Sigmoid colon (tissue), 7 donors: ENCODE data around the gene PIK3R4. TPM values are rescaled to one million over a fixed set of nuclear protein-coding genes. Genes with fewer than 3 reads are reported as not detected.

ENCODE experiments used
- DNase-seq: peaks from one replicate; pipeline ENCODE4 v3.0.0-alpha.2; 2019
- H3K27ac ChIP-seq, 4 donors: fragments of 200-600 bp; sonication (generic); one replicate each; pipeline ENCODE4 v1.5.1; 2016 to 2019; ENCODE audit warnings: mild to moderate bottlenecking in 1 of 4
- H3K27me3 ChIP-seq, 3 donors: fragments of 200-600 bp; sonication (generic); one replicate each; pipeline ENCODE4 v1.5.1; 2019; ENCODE audit warnings: mild to moderate bottlenecking in 1 of 3
- H3K36me3 ChIP-seq, 4 donors: fragments of 200-600 bp; sonication (generic); one replicate each; pipeline ENCODE4 v1.5.1; 2016 to 2019
- H3K4me1 ChIP-seq, 4 donors: fragments of 200-600 bp; sonication (generic); one replicate each; pipeline ENCODE4 v1.5.1; 2017 to 2019
- H3K4me3 ChIP-seq, 4 donors: fragments of 200-600 bp; sonication (generic); one replicate each; pipeline ENCODE4 v1.5.1; 2017 to 2019; ENCODE audit warnings: mild to moderate bottlenecking in 2 of 4, moderate library complexity in 1 of 4
- H3K9me3 ChIP-seq, 4 donors: fragments of 200-600 bp in 3 of 4; sonication (generic) in 3 of 4; one replicate each; pipeline versions ENCODE4 v1.5.1 to v1.6.1; 2013 to 2019
- EP300 ChIP-seq, 4 donors: sonication (generic); formaldehyde crosslinking; IDR thresholded peaks; one replicate each; pipeline ENCODE4 v1.6.1; 2017; ENCODE audit warnings: antibody characterized with exemption in 4 of 4
- POLR2A ChIP-seq, 2 donors: fragments of 450-650 bp; IDR thresholded peaks; one replicate each; pipeline ENCODE4 v1.6.1; 2016; ENCODE audit warnings: antibody characterized with exemption in 2 of 2, mild to moderate bottlenecking in 2 of 2, moderate library complexity in 2 of 2
- POLR2AphosphoS5 ChIP-seq, 4 donors: sonication (generic); formaldehyde crosslinking; IDR thresholded peaks; one replicate each; pipeline ENCODE4 v1.6.1; 2017; ENCODE audit warnings: antibody characterized with exemption in 4 of 4
- WGBS, 2 donors: extraction: QIAGEN DNeasy Blood & Tissue Kit; methylation state at CpG; one replicate each; pipeline ENCODE4 v1.1.7; 2013; 5-methylcytosine and 5-hydroxymethylcytosine counted together
- intact Hi-C: fragments of 100-400 bp; cut with DNase I; formaldehyde crosslinking; loops from one replicate; pipeline ENCODE4 v1.15.1; 2023
- polyA plus RNA-seq, 3 donors: library from polyadenylated mRNA; stranded (reverse); fragments of 200-250 nt; gene quantifications; one replicate each; pipeline ENCODE4 v1.2.3, GENCODE V29; 2013
- total RNA-seq, 4 donors: library from RNA; depleted of rRNA; stranded (reverse); fragments of >200 nt; gene quantifications; one replicate each; pipeline ENCODE4 v1.1.0, GENCODE V29; 2016
- TF ChIP-seq, protein P1 (sequence below), 4 experiments: fragments of 450-650 bp in 3 of 4; fragments of 200-600 bp in 1 of 4; IDR thresholded peaks; one replicate each; pipeline ENCODE4 v1.5.1; 2016 to 2019; ENCODE audit warnings: antibody characterized with exemption in 4 of 4, mild to moderate bottlenecking in 3 of 4, moderate library complexity in 2 of 4
- donor health status: healthy with polysubstance abuse.
- donor health status: Bipolar disorder and iron deficiency.
- donor health status: healthy.

Gene PIK3R4
- total and polyA plus RNA-seq, 7 donors = 9.6 to 39.2 (median 25.8) TPM

DNA sequence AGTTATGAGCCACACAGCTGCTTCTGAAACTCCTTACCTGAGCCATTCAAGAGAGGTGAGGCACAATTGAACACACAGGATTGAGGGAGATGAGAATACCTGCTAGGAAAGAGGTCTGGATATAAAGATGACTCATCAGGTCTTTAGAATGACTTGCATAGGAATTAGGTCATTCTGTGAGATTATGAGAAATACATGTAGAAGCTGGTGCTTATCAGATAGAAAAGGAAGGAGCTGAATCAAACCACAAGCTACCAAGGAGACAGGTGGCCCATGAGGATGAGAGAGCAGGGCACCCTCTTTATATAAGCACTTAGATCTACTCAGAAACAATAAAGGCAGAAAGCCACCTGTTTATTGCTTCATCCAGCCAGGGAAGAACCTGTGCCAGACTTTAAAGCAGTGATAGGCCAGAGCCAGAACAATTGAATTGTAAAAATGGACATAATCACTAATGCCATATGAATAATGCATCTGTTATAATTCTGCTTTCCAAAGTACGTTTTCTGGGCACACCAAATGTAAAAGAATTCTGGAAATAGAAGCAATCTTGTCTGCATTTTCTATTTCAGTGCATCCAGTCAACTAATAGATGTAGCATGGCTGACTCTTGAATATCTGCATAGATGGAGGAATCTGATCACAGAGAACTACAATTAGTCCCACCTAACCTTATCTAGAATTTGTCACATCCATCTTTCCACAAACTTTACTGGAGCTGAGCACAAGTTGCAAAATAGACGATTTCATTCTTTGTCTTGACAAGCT is 74.9 kb downstream of the PIK3R4 start:
- no peaks in the 10 kb centered on the region for H3K4me1 ChIP-seq
- intact Hi-C loops = no loop called here
- H3K9me3 ChIP-seq = no peaks in the 10 kb centered on the region
- H3K27me3 ChIP-seq = no peaks in the 10 kb centered on the region
- H3K4me3 ChIP-seq = no peak overlapping the region
- DNase-seq = no peak
- WGBS, 2 donors = 72 to 90% methylated on average over 2 of the region's 2 CpGs
- no peak overlapping the region for H3K27ac ChIP-seq
- peaks cover 0 to 46% (median 3%) of the 10 kb centered on the region in 4 donors for H3K36me3 ChIP-seq
- no peak for TF ChIP-seq POLR2A (IDR thresholded peaks at IDR 0.05)
- TF ChIP-seq EP300 (IDR thresholded peaks at IDR 0.05) = no peak
- TF ChIP-seq, protein P1, sequence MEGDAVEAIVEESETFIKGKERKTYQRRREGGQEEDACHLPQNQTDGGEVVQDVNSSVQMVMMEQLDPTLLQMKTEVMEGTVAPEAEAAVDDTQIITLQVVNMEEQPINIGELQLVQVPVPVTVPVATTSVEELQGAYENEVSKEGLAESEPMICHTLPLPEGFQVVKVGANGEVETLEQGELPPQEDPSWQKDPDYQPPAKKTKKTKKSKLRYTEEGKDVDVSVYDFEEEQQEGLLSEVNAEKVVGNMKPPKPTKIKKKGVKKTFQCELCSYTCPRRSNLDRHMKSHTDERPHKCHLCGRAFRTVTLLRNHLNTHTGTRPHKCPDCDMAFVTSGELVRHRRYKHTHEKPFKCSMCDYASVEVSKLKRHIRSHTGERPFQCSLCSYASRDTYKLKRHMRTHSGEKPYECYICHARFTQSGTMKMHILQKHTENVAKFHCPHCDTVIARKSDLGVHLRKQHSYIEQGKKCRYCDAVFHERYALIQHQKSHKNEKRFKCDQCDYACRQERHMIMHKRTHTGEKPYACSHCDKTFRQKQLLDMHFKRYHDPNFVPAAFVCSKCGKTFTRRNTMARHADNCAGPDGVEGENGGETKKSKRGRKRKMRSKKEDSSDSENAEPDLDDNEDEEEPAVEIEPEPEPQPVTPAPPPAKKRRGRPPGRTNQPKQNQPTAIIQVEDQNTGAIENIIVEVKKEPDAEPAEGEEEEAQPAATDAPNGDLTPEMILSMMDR (IDR thresholded peaks at IDR 0.05) = no peak
- no peak for TF ChIP-seq POLR2AphosphoS5 (IDR thresholded peaks at IDR 0.05)

DNA sequence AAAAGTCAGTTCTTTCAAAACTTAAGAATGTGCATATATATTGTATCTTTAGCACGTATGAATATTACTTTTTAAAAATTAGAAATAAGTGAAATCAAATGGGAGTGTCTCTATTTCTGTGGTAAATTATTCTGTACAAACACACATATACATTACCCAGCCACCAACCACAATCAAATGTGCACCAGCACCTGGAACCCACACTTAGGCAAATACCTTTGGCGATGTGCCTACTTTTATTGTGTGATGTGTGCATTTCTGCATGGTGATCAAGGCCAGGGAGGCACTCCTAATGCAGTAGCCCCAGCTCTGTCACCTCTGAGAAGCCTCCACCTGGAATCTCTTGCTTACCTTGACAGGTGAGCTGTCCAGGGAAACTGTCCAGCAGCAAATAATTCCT is 76.9 kb downstream of the PIK3R4 start:
- H3K36me3 ChIP-seq = peaks cover 0 to 29% (median 3%) of the 10 kb centered on the region in 4 donors
- no peak for DNase-seq
- H3K27ac ChIP-seq = no peak overlapping the region
- H3K27me3 ChIP-seq = no peaks in the 10 kb centered on the region
- H3K4me3 ChIP-seq = no peak overlapping the region
- no peaks in the 10 kb centered on the region for H3K9me3 ChIP-seq
- H3K4me1 ChIP-seq = no peaks in the 10 kb centered on the region
- WGBS, 2 donors = 71 to 87% methylated on average over 2 of the region's 2 CpGs
- TF ChIP-seq EP300 (IDR thresholded peaks at IDR 0.05) (no peak), POLR2AphosphoS5 (IDR thresholded peaks at IDR 0.05) (no peak), POLR2A (IDR thresholded peaks at IDR 0.05) (no peak)
- TF ChIP-seq, protein P1 (IDR thresholded peaks at IDR 0.05) = no peak
- intact Hi-C loops = no loop called here

DNA sequence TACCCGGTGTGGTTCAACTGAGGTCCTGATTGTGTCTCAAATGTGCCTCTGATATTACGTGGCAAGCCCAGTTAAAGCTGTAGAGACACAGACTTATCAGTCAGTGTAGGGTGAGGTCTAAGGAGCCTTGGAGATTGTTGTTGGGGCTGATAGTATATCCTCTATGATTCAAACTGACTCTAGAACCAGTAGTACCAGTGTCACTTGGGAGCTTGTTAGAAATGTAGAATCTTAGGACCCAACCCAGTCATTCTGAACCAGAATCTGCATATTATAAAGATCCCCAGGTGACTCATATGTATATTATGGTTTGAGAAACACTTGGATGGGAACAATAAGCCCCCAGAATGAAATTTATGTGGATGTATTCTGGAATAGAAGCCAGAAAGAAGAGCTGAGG is 83.5 kb downstream of the PIK3R4 start:
- intact Hi-C loops = no loop called here
- peak overlapping the region in 3 of 4 donors; percentile 35 to 56 (median 55) for H3K27ac ChIP-seq
- no peaks in the 10 kb centered on the region for H3K36me3 ChIP-seq
- no peak overlapping the region for H3K4me3 ChIP-seq
- DNase-seq = no peak
- no peaks in the 10 kb centered on the region for H3K9me3 ChIP-seq
- WGBS, 2 donors = 36 to 73% methylated on average over 2 of the region's 2 CpGs
- H3K27me3 ChIP-seq = no peaks in the 10 kb centered on the region
- peaks cover 0 to 49% (median 32%) of the 10 kb centered on the region in 4 donors for H3K4me1 ChIP-seq
- TF ChIP-seq POLR2A (IDR thresholded peaks at IDR 0.05) (no peak), EP300 (IDR thresholded peaks at IDR 0.05) (no peak), POLR2AphosphoS5 (IDR thresholded peaks at IDR 0.05) (no peak)
- TF ChIP-seq, protein P1 (IDR thresholded peaks at IDR 0.05) = no peak

DNA sequence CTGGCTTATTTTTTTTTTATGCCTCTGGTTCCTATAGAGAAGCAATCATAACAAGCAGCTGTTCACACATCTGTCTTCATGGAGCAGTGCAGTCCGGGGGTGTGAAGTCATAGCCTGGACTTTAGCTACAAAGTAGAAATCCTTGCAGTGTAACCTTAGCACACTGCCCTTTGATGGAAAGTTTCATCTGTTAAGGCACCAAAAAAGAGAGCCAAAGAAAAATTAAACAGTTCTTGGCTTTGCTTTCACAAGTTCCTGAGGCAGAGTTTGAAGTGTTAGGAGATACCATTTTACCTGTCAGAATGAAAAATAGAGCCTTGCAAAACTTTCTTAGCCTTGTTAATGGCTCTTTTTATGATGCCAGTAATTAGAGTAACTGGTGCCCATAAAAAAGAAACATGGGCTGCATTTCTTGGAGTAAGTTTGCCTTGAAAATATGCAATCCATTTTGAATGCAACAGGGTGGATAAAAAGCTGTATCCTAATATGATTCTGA is 84.1 kb downstream of the PIK3R4 start:
- Histone ChIP-seq H3K27ac (peak overlapping the region in 3 of 4 donors; percentile 35 to 56 (median 55)), H3K9me3 (no peaks in the 10 kb centered on the region), H3K27me3 (no peaks in the 10 kb centered on the region), H3K4me3 (no peak overlapping the region), H3K4me1 (peaks cover 0 to 49% (median 32%) of the 10 kb centered on the region in 4 donors), H3K36me3 (no peaks in the 10 kb centered on the region)
- TF ChIP-seq POLR2A (IDR thresholded peaks at IDR 0.05) (no peak), POLR2AphosphoS5 (IDR thresholded peaks at IDR 0.05) (peak; percentile 17 to 58 (median 36)), EP300 (IDR thresholded peaks at IDR 0.05) (no peak)
- TF ChIP-seq, protein P1 (IDR thresholded peaks at IDR 0.05) = no peak
- 14 to 57% methylated on average over 1 of the region's 1 CpG for WGBS, 2 donors
- no peak for DNase-seq
- intact Hi-C loops = no loop called here
